NCI-H1105 (cell line): ENCODE results near the gene WDR82.
A peak's percentile ranks its signal among the peaks of the same experiment; 100 is the strongest.

Experiments
- DNase-seq: peaks from one replicate; lab custom pipeline; 2025; lab: John Stamatoyannopoulos, UW

Gene WDR82, protein sequence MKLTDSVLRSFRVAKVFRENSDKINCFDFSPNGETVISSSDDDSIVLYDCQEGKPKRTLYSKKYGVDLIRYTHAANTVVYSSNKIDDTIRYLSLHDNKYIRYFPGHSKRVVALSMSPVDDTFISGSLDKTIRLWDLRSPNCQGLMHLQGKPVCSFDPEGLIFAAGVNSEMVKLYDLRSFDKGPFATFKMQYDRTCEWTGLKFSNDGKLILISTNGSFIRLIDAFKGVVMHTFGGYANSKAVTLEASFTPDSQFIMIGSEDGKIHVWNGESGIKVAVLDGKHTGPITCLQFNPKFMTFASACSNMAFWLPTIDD

DNA sequence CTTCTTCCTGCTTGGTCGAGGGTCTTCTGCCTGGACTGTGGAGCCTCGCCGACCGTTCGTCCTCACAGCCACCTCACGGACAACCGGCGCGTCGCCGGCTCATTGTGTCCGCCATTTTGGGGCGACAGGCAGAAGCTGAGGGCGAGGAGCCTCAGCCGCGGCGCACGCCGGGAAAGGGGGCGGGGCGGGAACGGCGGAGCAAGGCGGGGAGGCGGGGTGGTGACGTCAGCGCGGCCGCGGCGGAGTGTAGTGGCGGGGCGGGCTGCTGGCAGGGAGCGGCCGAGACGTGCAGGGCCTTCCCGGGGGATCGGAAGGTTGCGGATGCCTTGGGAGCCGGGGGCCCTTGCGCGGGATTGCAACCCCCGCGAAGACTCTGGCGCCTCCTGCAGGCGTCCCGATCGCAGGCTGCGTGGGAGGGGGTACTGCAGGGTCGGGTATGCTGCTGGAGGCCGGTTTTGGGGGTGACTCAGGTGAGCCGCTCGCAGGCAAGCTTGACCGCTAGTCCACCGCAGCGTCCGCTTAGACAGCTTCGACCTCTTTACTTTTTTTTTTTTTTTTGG lies at the start of gene WDR82:
TSS of gene WDR82 (minus strand) at position 140 of the 560 bp plus-strand sequence. CDS start 288 bp downstream, outside the sequence.
- DNase-seq, result peak; percentile 82

DNA sequence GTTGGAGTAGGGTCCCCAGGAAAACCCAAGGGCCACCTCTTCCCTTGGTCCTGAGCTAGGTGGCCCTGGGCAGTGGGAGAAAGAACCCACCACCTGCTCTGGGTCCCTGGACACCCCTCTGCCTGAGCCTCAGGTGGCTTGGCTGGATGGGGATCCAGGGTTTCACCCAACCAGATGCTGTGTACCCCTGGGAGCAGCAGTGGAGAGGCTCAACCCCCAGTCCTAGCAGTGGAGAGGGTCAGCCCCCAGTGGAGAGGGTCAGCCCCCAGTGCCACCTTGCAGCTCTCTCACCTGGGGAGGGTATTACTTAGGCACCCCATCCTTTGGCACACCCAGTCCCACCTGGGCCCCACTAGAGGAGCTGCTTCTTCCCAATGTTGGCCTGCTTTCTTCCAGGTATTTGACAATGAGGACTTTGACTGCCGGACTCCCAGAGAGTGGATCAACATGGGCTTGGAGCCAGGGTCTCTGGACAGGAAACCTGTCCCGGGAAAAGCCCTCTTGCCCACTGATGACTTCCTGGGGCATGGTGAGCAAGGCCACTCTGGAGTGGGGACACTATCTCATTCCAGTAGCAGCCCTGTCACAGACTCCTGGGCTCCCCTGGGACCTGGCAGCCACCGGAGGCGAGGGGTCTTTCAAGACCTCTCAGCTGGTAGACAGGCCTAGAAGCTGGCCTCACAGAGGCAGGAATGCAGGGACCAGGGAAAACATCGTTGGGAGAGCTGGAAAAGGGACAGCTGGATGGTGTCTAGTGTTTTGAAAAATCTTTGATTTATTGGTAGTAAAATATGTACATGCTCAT lies 49.2 kb upstream of the WDR82 start:
- DNase-seq, result no peak

DNA sequence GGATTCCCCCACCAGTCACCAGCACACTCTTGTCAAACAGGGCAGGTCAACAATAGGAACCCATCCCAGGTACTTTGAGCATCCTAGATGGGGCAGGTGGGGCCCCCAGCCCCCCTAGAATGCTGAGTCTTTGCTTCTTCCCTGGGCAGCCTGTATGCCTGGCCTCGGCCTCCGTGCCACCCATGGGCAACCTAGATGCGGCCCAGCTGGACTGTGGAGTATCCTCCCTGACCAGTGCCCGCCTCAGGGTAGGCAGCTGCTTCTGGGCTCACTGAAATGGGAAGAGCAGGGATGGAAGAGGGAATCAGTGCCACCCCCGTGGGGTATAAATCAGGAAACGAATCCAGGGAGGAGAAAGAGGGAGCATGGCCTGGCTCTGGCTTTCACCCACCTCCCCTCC lies 48.5 kb upstream of the WDR82 start:
- no peak for DNase-seq

DNA sequence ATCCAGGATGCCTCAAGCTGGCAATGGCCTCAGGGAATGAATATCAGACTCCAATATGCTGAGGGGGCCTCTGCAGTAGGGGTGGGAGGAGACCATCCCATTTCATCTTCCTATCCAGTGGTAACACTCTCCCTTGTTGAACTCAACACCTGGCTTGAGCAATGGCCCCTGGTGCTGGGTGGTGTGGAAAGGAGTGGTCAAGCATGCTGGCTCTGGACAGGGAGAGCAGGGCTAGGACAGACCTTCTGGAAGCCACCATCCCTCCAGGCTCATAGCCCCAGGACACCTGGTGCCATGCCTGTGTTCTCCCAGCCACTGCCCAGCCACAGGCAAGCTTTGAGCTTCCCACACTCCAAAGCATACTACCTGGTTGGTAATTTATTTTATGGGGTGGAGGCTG lies 47.2 kb upstream of the WDR82 start:
- DNase-seq, result no peak

DNA sequence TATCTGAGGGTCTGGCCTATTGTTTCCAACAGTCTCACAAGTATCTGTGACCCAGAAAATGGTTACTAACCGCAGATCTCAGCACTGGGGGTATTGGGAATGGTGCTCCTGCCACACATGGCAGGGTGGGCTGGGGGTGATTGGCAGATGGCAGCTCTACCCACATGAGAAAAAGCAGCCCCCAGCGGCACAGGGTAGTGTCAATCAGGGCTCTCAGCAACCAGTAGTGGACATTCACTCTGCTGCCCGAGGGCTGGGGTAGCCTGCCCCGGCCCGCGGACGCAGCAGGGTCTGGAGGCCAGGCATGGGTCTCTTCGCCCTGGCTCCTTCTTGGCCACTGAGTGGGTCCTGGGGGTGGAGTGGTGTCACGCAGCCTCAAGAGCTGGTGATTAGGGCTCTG lies 46.2 kb upstream of the WDR82 start:
- DNase-seq, result no peak

DNA sequence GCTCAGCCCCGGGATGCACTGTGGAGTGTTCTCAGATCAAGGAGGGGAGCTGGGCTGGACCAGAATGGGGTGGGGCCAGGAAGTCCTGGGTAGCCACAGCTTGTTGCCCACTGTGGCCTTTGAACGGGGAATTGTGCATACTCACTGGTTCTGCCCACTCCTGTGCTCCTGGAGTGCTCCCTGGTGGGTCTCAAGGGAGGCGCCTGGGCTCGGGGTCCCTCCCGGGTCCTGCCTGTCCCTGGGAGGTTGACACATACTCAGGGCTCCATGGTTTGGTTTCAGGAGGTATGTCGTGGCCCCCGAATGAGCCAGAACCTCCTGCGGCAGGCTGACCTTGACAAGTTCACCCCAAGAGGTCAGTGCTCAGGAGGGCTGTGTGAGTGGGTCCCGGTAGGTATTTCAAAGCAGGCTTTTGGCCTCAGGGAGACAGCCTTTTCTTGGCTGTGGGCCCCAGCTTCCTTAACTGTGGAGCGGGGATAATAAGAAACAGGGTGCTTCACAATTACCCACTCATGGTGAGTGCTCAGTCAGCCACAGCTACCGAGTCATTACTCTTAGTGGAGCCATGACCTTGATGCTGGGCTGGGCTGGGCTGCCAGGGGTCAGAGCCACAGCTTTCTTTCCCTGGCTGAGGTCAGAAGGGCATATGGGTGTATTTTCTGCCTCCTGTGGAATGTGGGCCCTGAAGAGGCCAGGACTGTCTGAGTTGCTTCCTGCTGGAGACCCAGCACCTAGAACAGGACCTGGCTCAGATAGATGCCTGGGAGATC lies 45.3 kb upstream of the WDR82 start:
- DNase-seq, result no peak

DNA sequence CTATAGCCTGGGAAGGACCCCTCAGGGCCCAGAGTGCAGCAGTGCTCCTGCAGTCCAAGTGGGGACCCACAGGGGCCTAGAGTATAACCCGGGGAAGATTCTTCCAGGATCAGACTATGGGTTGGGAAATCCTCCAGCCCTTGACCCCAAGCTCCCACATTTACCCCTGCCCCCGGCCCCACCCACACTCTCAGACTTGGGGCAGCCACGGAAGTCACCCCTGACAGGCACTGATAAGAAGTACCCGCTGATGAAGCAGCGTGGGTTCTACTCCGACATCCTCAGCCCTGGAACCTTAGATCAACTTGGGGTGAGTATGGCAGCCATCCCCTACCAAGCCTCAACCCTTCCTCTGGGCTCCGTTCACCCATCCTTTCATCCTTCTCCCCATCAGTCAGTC lies 44.0 kb upstream of the WDR82 start:
- DNase-seq, result no peak

DNA sequence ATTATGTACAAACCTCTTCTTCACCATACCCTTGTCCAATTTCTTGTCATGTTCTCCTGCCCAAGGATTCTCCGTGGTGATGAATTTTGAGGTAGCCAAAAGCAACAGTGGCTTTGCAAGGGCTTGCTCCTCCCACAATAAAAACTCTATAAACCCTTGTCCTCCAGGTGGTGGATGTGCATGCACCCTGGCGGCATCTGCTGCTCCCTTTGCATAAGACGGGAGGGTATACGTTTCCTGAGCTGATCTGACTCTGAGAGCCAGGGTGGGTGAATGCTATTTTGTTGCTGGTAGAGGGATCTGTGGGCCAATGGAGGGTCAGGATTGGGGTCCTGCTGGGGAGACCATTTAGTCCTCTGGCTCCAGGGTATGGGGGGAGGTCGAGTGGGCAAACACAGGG lies 43.0 kb upstream of the WDR82 start:
- DNase-seq, result no peak

DNA sequence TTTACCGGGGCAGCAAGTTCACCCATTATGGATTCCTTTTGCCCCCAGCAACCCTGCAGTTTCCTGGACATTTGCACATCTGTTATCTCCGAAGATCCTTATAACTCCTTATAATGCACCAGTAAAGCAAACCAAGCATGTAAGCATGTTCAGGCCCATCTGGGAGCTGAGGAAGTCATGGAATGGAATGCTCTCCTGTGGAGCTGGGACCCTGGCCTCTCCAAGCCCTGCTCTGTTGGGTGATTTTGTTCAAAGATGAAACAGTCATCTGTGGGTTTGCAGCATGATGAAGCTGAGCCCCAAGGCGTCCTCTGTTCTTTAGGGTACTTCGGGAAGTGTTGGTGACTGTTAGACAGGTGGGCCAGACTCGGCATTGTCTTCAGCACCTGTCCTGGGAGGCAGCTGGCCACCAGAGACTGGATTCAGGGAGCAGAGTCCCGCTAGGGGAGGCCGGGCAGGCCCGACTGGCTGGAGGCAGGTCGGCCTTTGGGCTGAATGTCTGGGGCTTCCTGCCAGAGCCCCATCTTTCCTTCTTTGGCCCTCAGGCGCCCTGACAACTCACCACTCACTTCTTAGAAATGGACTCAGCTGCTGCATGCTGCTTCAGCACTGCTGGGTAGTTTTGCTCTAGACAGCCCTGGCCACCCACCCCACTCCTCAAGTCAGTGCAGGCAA lies 41.6 kb upstream of the WDR82 start:
- DNase-seq, result no peak

DNA sequence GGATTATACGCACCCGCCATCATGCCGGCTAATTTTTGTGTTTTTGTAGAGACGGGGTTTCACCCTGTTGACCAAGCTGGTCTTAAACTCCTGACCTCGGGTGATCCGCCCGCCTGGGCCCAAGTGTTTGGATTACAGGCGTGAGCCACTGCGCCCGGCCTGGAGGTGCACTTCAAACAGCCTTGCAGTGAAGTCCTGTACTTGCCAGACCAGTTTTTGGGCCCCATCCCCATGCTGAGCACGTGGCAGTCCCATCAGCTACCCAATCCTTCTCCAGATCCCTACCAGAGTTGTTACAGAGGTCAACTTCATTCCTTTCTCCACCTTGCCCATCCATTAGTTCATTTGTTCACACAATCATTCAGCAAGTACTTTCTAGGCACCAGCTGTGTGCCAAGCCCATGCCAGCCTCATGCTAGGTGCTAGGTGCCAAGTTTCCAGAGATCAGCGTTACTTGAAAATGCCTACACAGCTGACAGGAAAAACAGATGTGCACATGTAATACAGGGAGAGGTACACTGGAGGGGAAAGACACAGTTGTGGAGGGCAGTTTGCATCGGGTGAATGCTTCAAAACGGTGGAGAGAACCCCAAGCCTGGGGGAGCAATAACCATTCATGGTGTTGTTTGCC lies 39.9 kb upstream of the WDR82 start:
- no peak for DNase-seq

DNA sequence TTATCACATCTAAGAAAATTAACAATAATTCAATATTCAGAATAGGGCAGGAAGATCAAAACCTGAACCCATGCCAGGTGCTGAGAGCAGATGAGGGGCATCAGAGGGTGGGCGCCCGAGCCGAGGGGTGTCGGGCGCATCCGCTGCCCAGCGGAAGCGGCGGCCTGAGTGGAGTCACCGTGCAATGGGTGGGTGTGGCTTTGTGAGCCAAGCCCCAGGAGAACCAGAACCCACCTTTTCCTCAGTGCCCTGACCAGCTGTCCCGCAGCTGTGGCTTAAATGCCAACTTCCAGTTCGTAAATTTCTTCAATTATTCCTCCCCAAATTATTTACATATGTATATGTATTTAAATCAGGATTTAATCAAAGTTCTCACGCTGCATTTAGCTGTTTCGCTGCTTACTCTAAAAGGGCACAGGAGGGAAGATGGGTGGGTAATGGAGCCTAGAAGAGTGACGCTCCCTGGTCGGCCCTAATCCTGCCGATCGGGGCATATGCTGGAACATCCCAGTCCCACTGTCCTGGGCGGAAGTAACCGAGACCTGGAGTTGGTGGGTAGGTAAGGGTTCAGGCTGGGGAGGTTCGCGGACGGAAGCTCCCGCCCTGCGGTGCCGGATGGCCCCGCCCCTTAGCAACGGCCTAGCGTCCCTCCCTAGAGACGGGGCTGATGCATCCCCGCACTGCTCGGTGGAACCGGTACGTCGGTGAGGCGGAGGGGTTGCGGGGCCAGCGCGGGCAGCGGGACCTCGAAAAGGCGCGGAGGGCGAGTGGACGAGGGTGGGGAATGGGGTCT lies 39.0 kb upstream of the WDR82 start:
- peak; percentile 19 for DNase-seq

DNA sequence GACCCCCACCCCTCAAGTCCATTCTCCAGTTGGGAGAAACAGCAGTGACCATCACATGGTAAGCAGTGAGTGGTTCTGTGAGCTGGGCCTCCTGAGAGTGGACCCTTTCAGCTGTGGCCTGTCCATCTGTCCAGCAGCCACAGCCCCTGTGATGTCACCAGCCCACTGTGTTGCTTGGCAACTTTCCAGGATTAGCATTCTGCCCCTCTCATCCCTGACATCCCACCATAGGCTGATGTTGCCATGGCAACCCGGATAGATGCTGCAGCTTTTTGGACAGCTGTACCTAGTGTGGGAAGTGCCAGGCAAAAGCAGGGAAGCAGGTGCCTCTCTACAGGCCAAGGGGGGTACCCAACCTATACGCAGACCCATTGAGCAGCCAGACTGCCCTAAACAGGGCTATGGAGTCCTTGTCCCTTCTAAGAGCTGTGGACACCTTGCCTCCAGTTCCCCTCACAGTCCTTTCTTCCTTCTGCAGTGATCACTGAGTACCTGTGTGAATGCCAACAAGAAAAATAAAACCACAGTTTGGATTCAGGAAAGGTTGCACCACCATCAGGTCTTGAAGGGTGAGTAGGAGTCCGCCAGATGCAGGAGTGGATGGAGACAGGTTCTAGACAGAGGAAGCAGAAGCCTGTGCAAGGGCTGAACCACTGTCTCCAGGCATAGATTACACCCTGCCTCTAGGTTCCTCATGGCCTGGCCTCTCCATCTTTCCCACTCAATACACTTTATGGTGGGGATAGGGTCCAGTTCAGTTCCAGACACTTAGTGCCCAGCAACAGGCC lies 37.7 kb upstream of the WDR82 start, which contains the start of gene DNAH1:
TSS of gene DNAH1 (plus strand) at position 343 of the 788 bp plus-strand sequence. CDS start 6,124 bp downstream, outside the sequence.
- DNase-seq, result no peak

DNA sequence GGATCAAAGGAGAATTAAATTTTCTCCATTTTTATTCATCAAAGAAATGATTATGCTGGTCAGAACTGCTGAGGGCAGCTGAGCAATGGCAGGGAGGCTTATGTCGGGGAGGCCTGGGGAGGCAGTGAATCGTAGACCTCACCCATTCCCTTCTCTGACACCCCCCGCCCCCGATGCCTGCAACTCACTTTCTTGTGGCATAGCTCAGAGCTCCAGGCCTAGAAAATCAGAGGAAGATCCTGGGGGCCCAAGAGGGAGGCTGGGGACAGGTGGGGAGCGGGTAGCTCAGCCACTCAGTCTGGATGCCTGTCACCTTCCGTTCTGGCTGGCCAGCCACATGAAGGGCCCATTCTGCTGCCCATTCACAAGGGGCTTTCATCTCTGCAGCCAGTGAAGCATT lies 36.6 kb upstream of the WDR82 start:
- DNase-seq, result no peak

DNA sequence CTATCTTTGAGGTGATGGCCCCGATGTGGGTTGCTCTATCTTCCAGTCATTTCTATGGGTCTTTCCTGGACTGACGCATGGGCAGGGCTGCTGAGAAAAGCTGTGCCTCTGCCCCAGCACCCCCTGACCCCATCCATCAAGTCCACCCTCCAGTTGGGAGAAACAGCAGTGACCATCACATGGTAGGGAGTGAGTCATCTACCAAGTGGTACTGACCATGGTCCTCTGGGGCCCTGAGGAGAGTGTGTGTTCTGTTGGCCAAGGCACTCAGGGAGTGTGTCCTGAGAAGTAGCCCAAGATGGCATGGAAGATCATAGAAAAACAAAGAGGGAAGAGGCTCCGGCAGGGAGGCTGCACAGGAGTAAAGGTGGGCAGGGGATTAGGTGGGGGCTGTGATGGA lies 36.0 kb upstream of the WDR82 start:
- DNase-seq, result no peak

DNA sequence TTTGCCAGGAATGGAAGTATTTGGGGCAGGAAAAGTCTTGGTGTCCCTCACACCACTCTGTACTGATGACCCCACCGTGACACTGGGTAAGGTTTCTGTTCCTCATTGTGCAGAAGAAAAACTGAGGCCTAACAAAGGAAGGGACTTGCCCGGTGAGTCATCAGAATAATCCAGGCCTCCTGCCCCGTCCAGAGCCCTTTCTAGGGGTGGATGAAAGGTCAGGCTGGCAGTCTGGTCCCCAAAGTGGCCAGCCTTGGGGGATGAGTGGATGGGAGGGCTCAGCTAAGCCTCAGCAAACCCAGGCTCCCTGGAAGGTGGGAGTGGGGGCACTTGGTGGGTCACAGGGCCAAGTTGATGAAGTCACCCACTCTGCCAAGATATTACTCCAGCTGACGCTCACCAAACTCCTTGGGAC lies 35.3 kb upstream of the WDR82 start:
- no peak for DNase-seq

DNA sequence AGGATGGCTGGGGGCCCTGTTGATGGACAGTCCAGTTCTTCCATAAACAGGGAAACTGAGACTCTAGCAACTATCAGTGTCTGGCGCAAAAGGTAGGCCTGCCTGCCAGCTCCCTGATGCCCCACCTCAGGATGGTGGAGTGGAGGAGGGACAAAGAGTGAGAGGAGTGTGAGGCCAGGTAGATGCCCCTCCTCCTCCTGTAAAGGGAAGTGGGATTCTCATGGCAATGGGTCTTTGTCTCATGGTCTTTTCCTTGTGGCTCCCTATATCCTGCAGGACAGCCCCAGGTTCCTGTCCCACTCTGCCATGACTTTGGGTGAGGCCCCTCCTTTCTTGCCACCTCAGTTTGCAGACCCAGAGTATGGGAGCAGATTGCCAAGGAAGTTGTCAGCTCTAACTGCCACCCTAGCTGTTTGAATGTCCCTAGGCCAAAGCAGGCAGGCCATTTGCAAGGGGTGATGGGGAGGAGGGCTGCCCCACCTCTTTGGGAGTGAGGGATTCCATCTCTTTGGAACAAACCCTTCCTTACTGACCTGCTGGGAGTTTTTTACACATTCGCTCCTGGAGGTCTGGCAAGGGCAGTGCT lies 34.8 kb upstream of the WDR82 start:
- no peak for DNase-seq

DNA sequence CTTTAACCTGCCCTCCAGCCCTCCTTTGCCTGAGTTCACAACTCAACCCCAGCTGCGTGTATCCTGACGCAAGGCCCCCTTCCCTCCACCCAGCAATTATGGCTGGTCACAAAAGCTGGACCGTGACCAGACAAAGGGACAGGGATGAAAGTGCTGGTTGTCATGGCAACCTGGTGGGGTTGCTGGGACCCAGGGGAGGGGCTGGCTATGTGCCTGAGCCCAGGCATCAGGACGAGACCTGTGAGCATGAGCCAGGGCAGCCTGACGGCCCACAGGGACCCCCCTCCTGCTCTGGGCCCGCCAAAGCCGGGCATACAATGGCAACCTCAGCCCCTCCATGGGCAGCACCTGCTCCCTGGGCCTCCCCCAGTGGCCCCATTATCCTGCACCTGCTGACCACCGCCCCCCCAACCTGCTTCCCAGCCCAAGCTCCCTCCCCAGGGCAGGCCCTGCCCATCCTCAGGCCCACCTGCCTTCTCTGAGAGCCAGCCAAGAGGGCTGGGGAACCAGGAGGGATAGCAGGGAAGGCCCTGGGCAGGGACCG lies 33.2 kb upstream of the WDR82 start:
- peak; percentile 71 for DNase-seq

DNA sequence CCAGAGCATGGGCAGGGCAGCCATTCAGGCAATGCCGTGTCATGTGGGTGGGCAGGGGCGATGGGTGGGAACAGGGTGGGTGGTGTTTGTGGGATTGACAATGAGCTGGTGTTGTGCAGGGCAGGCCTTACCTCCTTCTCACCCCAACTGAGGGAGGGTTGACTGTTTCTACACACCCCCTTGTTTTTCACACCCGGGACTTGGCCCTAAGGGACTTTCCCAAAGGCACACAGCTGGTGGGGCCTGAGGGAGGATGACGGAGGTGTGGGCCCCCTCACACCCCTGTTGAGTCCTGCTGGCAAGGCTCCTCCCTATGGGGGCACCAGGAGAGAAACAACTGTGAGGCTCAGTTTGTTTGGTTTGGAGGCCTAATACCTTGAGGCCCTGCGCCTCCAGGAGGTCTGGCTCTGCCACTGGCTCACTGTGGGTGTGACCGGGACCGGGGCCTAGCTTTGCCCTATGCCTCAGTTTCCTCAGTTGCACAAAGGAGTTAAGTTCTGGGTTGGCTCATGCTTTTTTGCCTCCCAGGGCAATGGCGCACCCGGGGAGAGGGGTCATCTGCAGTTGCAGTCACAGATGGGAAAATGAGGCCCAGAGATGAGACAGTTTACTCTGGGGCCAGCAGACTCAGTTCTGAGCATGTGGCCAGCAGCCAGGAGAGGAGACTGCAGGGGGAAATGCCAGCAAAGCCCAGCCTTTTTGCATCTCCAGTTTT lies 32.6 kb upstream of the WDR82 start:
- DNase-seq, result no peak
